GM10248 (cell line): ENCODE results near the gene RBM47.

ENCODE experiments used
- CTCF ChIA-PET: fragments of 300-600 bp; sonication (Branson Sonifier 250); formaldehyde crosslinking; extraction: SDS; loops from one replicate; lab custom pipeline; 2021; ENCODE audit warnings: antibody characterized with exemption; lab: Yijun Ruan, JAX
- POLR2A ChIA-PET: fragments of 350-650 bp; sonication (Branson Sonifier 250); formaldehyde crosslinking; extraction: SDS; loops from one replicate; lab custom pipeline; 2020; ENCODE audit warnings: antibody characterized with exemption; lab: Yijun Ruan, JAX
- DNase-seq: peaks from one replicate; pipeline ENCODE4 v3.0.0; 2012; ENCODE audit errors: extremely low spot score
- CTCF ChIP-seq: IDR thresholded peaks from 2 replicates; pipeline ENCODE4 v1.5.1; 2012; ENCODE audit warnings: mild to moderate bottlenecking, low read depth; ENCODE audit errors: extremely low read depth, missing control alignments, control extremely low read depth

The RBM47 gene

GRCh38 chr4:40402556-40402955, 227.1 kb downstream of the RBM47 start:
- CTCF ChIA-PET = no interaction called here
- no peak for TF ChIP-seq CTCF
- no peak for DNase-seq
- POLR2A ChIA-PET = no interaction called here

- DNase-seq = no peak
- ChIA-PET POLR2A (no interaction called here), CTCF (no interaction called here)
- no peak for TF ChIP-seq CTCF
These were observed 228.0 kb downstream of the RBM47 start for GRCh38 chr4:40401631-40402030.

- POLR2A ChIA-PET = no interaction called here
- no peak for TF ChIP-seq CTCF
- no peak for DNase-seq
- CTCF ChIA-PET = no interaction called here
These were observed 228.6 kb downstream of the RBM47 start for GRCh38 chr4:40401096-40401495.

GRCh38 chr4:40399578-40399977, 230.1 kb downstream of the RBM47 start:
- TF ChIP-seq CTCF = no peak
- DNase-seq = no peak
- CTCF ChIA-PET = interaction anchor here (0.9 kb wide), 1 partner anchor 74 kb away, joined by 3 read pairs; no protein-coding TSS in a partner anchor
- POLR2A ChIA-PET = no interaction called here

GRCh38 chr4:40395908-40396793, 233.5 kb downstream of the RBM47 start:
- no peak for TF ChIP-seq CTCF
- ChIA-PET CTCF (no interaction called here), POLR2A (no interaction called here)
- no peak for DNase-seq

GRCh38 chr4:40395166-40395900, 234.3 kb downstream of the RBM47 start:
- POLR2A ChIA-PET = no interaction called here
- no peak for TF ChIP-seq CTCF
- CTCF ChIA-PET = no interaction called here
- DNase-seq = no peak
